Activated CD4-positive, alpha-beta T cell treated with anti-CD3 and anti-CD28 coated beads for 1 hour (primary cell): ENCODE results near the gene MCHR1.

Source experiments
- DNase-seq: peaks from one replicate; pipeline ENCODE4 v3.0.0-alpha.2; 2020

Gene MCHR1

GRCh38 chr22:40728731-40729189 is 49.5 kb downstream of the MCHR1 start:
- peak; percentile 51 for DNase-seq

GRCh38 chr22:40729284-40729683 is 50.0 kb downstream of the MCHR1 start:
- no peak for DNase-seq
